ENCODE measurements around the gene RNF114. TPM values are rescaled to one million over a fixed set of nuclear protein-coding genes. Genes with fewer than 3 reads are reported as not detected.

Gene RNF114
- total and polyA plus RNA-seq, 2 donors (not counting 3 experiments of a cell fraction or from before 2014, with no cell fraction given): 45.8 to 81.7 TPM

- dilution Hi-C loops (cut with MboI; ENCODE audit: extremely low pct_ligation_motif_present, low sequenced_read_pairs) (no loop called here), intact Hi-C loops (cut with micrococcal nuclease) (loop anchor here (1.0 kb wide), 3 partner anchors 93 to 191 kb away; no protein-coding TSS in a partner anchor)
- no peak overlapping the region for H3K9ac ChIP-seq (replicated peaks; ENCODE audit: extremely low read depth, insufficient read depth, low read length)
- no peak overlapping the region for H3K4me3 ChIP-seq (replicated peaks in 1 of 3; ENCODE audit: insufficient read depth in 1 of 3, low read depth in 1 of 3, low read length in 3 of 3)
- no peaks in the 10 kb centered on the region for H4K20me1 ChIP-seq (replicated peaks; ENCODE audit: control insufficient read depth, extremely low read depth, insufficient read depth, low read length)
- DNase-seq (ENCODE audit: low read depth, low spot score): no peak
- no peaks in the 10 kb centered on the region for H3K36me3 ChIP-seq (ENCODE audit: control insufficient read depth in 2 of 2, extremely low read depth in 1 of 2, insufficient read depth in 2 of 2, low read length in 2 of 2)
- H3K27ac ChIP-seq (ENCODE audit: insufficient read depth, low read depth, low read length): no peak overlapping the region
- H3K79me2 ChIP-seq (ENCODE audit: control insufficient read depth, insufficient read depth, low read length): peaks cover 8% of the 10 kb centered on the region
- no peak overlapping the region for H3K4me2 ChIP-seq (ENCODE audit: insufficient read depth, low read length)
- ChIA-PET CTCF (interaction anchor here (0.7 to 23.6 kb wide), 49 partner anchors 9 to 207 kb away, joined by 3 to 1187 read pairs (median 9); partner anchors contain the start of genes PEDS1 and UBE2V1), POLR2A (interaction anchor here (1.4 kb wide), 1 partner anchor 93 kb away, joined by 9 read pairs; no protein-coding TSS in a partner anchor)
- no peaks in the 10 kb centered on the region for H3K9me3 ChIP-seq (replicated peaks; ENCODE audit: control insufficient read depth, insufficient read depth, low read length)
- no peak for TF ChIP-seq MAX (IDR thresholded peaks at IDR 0.05; ENCODE audit: insufficient read depth, insufficient read length)
- peak; percentile 4 for FAIRE-seq
- H3K27me3 ChIP-seq (ENCODE audit: control insufficient read depth in 2 of 2, insufficient read depth in 2 of 2, low read length in 2 of 2): no peaks in the 10 kb centered on the region
- BruUV-seq (replicated peaks): no TSS peak
- H2AFZ ChIP-seq (ENCODE audit: low read depth, low read length): no peak overlapping the region
- H3K9me1 ChIP-seq (replicated peaks; ENCODE audit: control insufficient read depth, extremely low read depth, insufficient read depth, low read length): no peaks in the 10 kb centered on the region
- peaks cover 10% of the 10 kb centered on the region for H3K4me1 ChIP-seq (ENCODE audit: control insufficient read depth, extremely low read depth, insufficient read depth, low read length)
Observed at GRCh38 chr20:49978685-49979029, 42.5 kb downstream of the RNF114 start.

- POLR2A ChIA-PET: interaction anchor here (0.6 to 1.4 kb wide), 2 partner anchors 90 to 92 kb away, joined by 3 to 9 read pairs; no protein-coding TSS in a partner anchor
- peaks cover 16% of the 10 kb centered on the region for H3K4me1 ChIP-seq (ENCODE audit: control insufficient read depth, extremely low read depth, insufficient read depth, low read length)
- H3K36me3 ChIP-seq (ENCODE audit: control insufficient read depth in 2 of 2, extremely low read depth in 1 of 2, insufficient read depth in 2 of 2, low read length in 2 of 2): no peaks in the 10 kb centered on the region
- intact Hi-C loops (cut with micrococcal nuclease): loop anchor here (1.0 kb wide), 3 partner anchors 92 to 190 kb away; no protein-coding TSS in a partner anchor
- peak overlapping the region; percentile 45 for H3K9ac ChIP-seq (replicated peaks; ENCODE audit: extremely low read depth, insufficient read depth, low read length)
- peaks cover 14% of the 10 kb centered on the region for H3K79me2 ChIP-seq (ENCODE audit: control insufficient read depth, insufficient read depth, low read length)
- H3K9me3 ChIP-seq (replicated peaks; ENCODE audit: control insufficient read depth, insufficient read depth, low read length): no peaks in the 10 kb centered on the region
- peak overlapping the region; percentile 94 for H2AFZ ChIP-seq (ENCODE audit: low read depth, low read length)
- DNase-seq (ENCODE audit: low read depth, low spot score): peak; percentile 48
- no peaks in the 10 kb centered on the region for H4K20me1 ChIP-seq (replicated peaks; ENCODE audit: control insufficient read depth, extremely low read depth, insufficient read depth, low read length)
- H3K27me3 ChIP-seq (ENCODE audit: control insufficient read depth in 2 of 2, insufficient read depth in 2 of 2, low read length in 2 of 2): no peaks in the 10 kb centered on the region
- H3K4me3 ChIP-seq (replicated peaks in 1 of 3; ENCODE audit: insufficient read depth in 1 of 3, low read depth in 1 of 3, low read length in 3 of 3): peak overlapping the region in 1 of 3 experiments; percentile 26
- H3K27ac ChIP-seq (ENCODE audit: insufficient read depth, low read depth, low read length): no peak overlapping the region
- H3K4me2 ChIP-seq (ENCODE audit: insufficient read depth, low read length): peak overlapping the region; percentile 49
- CTCF ChIA-PET: interaction anchor here (0.6 to 23.6 kb wide), 74 partner anchors 9 to 574 kb away, joined by 3 to 1187 read pairs (median 6); partner anchors contain the start of genes PEDS1, RNF114, SLC9A8 and SPATA2
- dilution Hi-C loops (cut with MboI; ENCODE audit: extremely low pct_ligation_motif_present, low sequenced_read_pairs): no loop called here
- FAIRE-seq: peak; percentile 53
- TF ChIP-seq POLR2A (IDR thresholded peaks at IDR 0.05; ENCODE audit: low read depth, low read length): no peak
- TF ChIP-seq POLR2AphosphoS5 (IDR thresholded peaks at IDR 0.05; ENCODE audit: insufficient read depth, low read depth, low read length): peak; percentile 17
- TF ChIP-seq CTCF (IDR thresholded peaks at IDR 0.05; ENCODE audit: extremely low read depth in 1 of 2, insufficient read depth in 1 of 2, low read depth in 1 of 2, low read length in 2 of 2): peak; percentile 97 to 98
- TF ChIP-seq EZH2 (IDR thresholded peaks at IDR 0.05; ENCODE audit: borderline replicate concordance, low read depth, low read length, severe bottlenecking): no peak
- no peak for TF ChIP-seq FOS (IDR thresholded peaks at IDR 0.05; ENCODE audit: borderline replicate concordance, insufficient read depth, low read length)
- peak; percentile 33 for TF ChIP-seq MAX (IDR thresholded peaks at IDR 0.05; ENCODE audit: insufficient read depth, insufficient read length)
- peak; percentile 35 for TF ChIP-seq MYC (IDR thresholded peaks at IDR 0.05; ENCODE audit: low read depth, low read length)
- TF ChIP-seq JUN (IDR thresholded peaks at IDR 0.05; ENCODE audit: borderline replicate concordance, insufficient read depth, insufficient read length, low read depth): no peak
- TF ChIP-seq GATA2 (IDR thresholded peaks at IDR 0.05; ENCODE audit: insufficient read depth, insufficient read length, low read depth, low read length): no peak
- BruUV-seq (replicated peaks): no TSS peak
- H3K9me1 ChIP-seq (replicated peaks; ENCODE audit: control insufficient read depth, extremely low read depth, insufficient read depth, low read length): no peaks in the 10 kb centered on the region
Observed at GRCh38 chr20:49979030-49979832, 43.0 kb downstream of the RNF114 start.

All from endothelial cell of umbilical vein (primary cell).